ENCODE results near the gene LGI4.

DNA sequence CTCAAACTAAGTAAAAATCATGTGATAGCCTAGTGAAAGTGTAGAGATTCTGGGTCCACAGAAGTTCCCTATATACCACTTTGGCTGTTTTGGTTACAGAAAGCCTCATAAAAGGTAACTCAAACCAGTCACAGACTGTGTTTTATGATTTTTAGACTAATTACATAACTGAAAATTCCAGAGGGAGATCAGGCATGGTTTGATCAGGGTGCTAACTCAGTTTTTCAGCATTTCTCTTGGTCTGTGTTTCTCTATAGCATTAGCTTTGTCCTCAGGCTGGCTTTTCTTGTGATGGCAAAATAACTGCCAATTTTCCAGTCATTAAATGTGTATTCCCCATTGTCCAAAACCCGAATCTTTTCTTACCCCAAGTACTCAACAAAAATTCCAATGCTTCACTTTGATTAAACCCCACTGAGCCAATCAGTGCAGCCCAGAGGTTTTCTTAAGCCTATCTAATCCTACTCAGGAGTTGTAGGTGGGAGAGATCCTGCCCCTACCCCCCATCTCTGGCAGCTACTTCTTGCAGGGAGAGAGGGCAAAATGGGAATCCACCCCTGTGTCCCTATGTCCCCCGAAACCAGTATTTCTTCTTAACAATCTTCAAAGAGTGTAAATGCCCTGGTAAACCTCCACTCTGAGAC is 27.8 kb downstream of the LGI4 start:
- no peak for TF ChIP-seq POLR2AphosphoS5 (IDR thresholded peaks at IDR 0.05; ENCODE audit: low read depth, low read length)
- TF ChIP-seq REST (IDR thresholded peaks at IDR 0.05; ENCODE audit: insufficient read depth in 1 of 2, low read depth in 2 of 2, low read length in 2 of 2): no peak
- TF ChIP-seq SIN3A (IDR thresholded peaks at IDR 0.05; ENCODE audit: borderline replicate concordance, insufficient read depth, low read length): no peak
- TF ChIP-seq TAF1 (IDR thresholded peaks at IDR 0.05; ENCODE audit: borderline replicate concordance, insufficient read depth, low read length): no peak
- no peak for TF ChIP-seq FOXP2 (optimal IDR thresholded peaks at IDR 0.05; ENCODE audit: borderline replicate concordance, extremely low read depth, extremely low read length, insufficient read depth)
